H9 (cell line): ENCODE data around the gene GLT1D1. TPM values are rescaled to one million over a fixed set of nuclear protein-coding genes. Genes with fewer than 3 reads are reported as not detected.

Source experiments
- DNase-seq: peaks from one replicate; pipeline ENCODE4 v3.0.0-alpha.2; 2017
- H2AFZ ChIP-seq: one replicate; pipeline ENCODE4 v1.6.1; 2013; ENCODE audit warnings: mild to moderate bottlenecking, low read length, control low read depth, moderate library complexity
- H2AK5ac ChIP-seq: 2 replicates; pipeline ENCODE4 v1.6.1; 2013; ENCODE audit warnings: low read length, control low read depth, mixed read lengths; ENCODE audit not compliant: insufficient read length
- H2BK120ac ChIP-seq: one replicate; pipeline ENCODE4 v1.6.1; 2013; ENCODE audit warnings: low read depth, mild to moderate bottlenecking, low read length, control low read depth, inconsistent platforms; ENCODE audit not compliant: poor library complexity, severe bottlenecking
- H2BK12ac ChIP-seq: 2 replicates; pipeline ENCODE4 v1.6.1; 2013; ENCODE audit warnings: low read length, control low read depth, mixed read lengths, low read depth; ENCODE audit not compliant: insufficient read length
- H2BK15ac ChIP-seq: 2 replicates; pipeline ENCODE4 v1.6.1; 2013; ENCODE audit warnings: low read depth, low read length, control low read depth
- H2BK20ac ChIP-seq: one replicate; pipeline ENCODE4 v1.6.1; 2013; ENCODE audit warnings: low read depth, mild to moderate bottlenecking, low read length, control low read depth, inconsistent platforms; ENCODE audit not compliant: poor library complexity, severe bottlenecking
- H2BK5ac ChIP-seq: 2 replicates; pipeline ENCODE4 v1.6.1; 2013; ENCODE audit warnings: low read length, control low read depth, mixed read lengths; ENCODE audit not compliant: insufficient read length
- H3K14ac ChIP-seq: 2 replicates; pipeline ENCODE4 v1.6.1; 2013; ENCODE audit warnings: low read length, control low read depth; ENCODE audit not compliant: insufficient read depth
- H3K18ac ChIP-seq: 2 replicates; pipeline ENCODE4 v1.6.1; 2013; ENCODE audit warnings: low read depth, mild to moderate bottlenecking, mixed read lengths, low read length, control low read depth; ENCODE audit not compliant: insufficient read length
- H3K23ac ChIP-seq: 2 replicates; pipeline ENCODE4 v1.6.1; 2013; ENCODE audit warnings: low read length, control low read depth, mixed read lengths, low read depth; ENCODE audit not compliant: insufficient read length
- H3K23me2 ChIP-seq: 2 replicates; pipeline ENCODE4 v1.6.1; 2013; ENCODE audit warnings: low read depth, mild to moderate bottlenecking, mixed read lengths, low read length, control low read depth; ENCODE audit not compliant: insufficient read length, poor library complexity, severe bottlenecking
- H3K27ac ChIP-seq: 2 replicates; pipeline ENCODE4 v1.5.1; 2013; ENCODE audit warnings: low read length, control low read depth, mixed read lengths, low read depth; ENCODE audit not compliant: insufficient read length
- H3K27me3 ChIP-seq: 2 replicates; pipeline ENCODE4 v1.6.1; 2013; ENCODE audit warnings: low read length, control low read depth, inconsistent platforms; ENCODE audit not compliant: insufficient read depth
- H3K4ac ChIP-seq: 2 replicates; pipeline ENCODE4 v1.6.1; 2013; ENCODE audit warnings: low read depth, mild to moderate bottlenecking, control low read depth, inconsistent platforms, low read length, moderate library complexity
- H3K4me1 ChIP-seq: 2 replicates; pipeline ENCODE4 v1.6.1; 2013; ENCODE audit warnings: low read length, control low read depth, inconsistent platforms; ENCODE audit not compliant: insufficient read depth
- H3K4me2 ChIP-seq: 2 replicates; pipeline ENCODE4 v1.6.1; 2013; ENCODE audit warnings: low read length, control low read depth, mixed read lengths; ENCODE audit not compliant: insufficient read length, insufficient read depth
- H3K56ac ChIP-seq: 2 replicates; pipeline ENCODE4 v1.6.1; 2013; ENCODE audit warnings: low read depth, mild to moderate bottlenecking, mixed read lengths, low read length, control low read depth; ENCODE audit not compliant: insufficient read length
- H3K79me1 ChIP-seq: 2 replicates; pipeline ENCODE4 v1.6.1; 2013; ENCODE audit warnings: low read depth, mild to moderate bottlenecking, moderate library complexity, low read length, control low read depth, inconsistent platforms; ENCODE audit not compliant: insufficient read depth, poor library complexity, severe bottlenecking
- H3K79me2 ChIP-seq: 2 replicates; pipeline ENCODE4 v1.6.1; 2013; ENCODE audit warnings: low read length, control low read depth, inconsistent platforms; ENCODE audit not compliant: insufficient read depth
- H3K9ac ChIP-seq: 2 replicates; pipeline ENCODE4 v1.6.1; 2013; ENCODE audit warnings: low read length, control low read depth, mixed read lengths; ENCODE audit not compliant: insufficient read length; ENCODE audit errors: extremely low read depth
- H3K9me3 ChIP-seq: one replicate; pipeline ENCODE4 v1.6.1; 2013; ENCODE audit warnings: low read depth, low read length, inconsistent platforms; ENCODE audit not compliant: control insufficient read depth
- H3T11ph ChIP-seq: one replicate; pipeline ENCODE4 v1.6.1; 2013; ENCODE audit warnings: mild to moderate bottlenecking, low read length, control low read depth, inconsistent platforms
- H4K20me1 ChIP-seq: one replicate; pipeline ENCODE4 v1.6.1; 2013; ENCODE audit not compliant: control insufficient read depth, insufficient read length, insufficient read depth
- H4K5ac ChIP-seq: 2 replicates; pipeline ENCODE4 v1.6.1; 2013; ENCODE audit warnings: low read depth, mild to moderate bottlenecking, mixed read lengths, low read length, control low read depth; ENCODE audit not compliant: insufficient read length
- H4K8ac ChIP-seq: replicated peaks from 2 replicates; pipeline ENCODE4 v1.6.1; 2013; ENCODE audit warnings: low read length, control low read depth, mixed read lengths, low read depth; ENCODE audit not compliant: insufficient read length
- H4K91ac ChIP-seq: 2 replicates; pipeline ENCODE4 v1.6.1; 2013; ENCODE audit warnings: low read depth, mild to moderate bottlenecking, moderate library complexity, mixed read lengths, low read length, control low read depth; ENCODE audit not compliant: insufficient read length
- H3K27ac Mint-ChIP-seq, 3 experiments: 2 replicates in 2 of 3; 3 replicates in 1 of 3; pipeline ENCODE4 v1.8.0; 2020 to 2021; ENCODE audit warnings: mixed read lengths in 3 of 3, mild to moderate bottlenecking in 1 of 3, moderate library complexity in 1 of 3
- H3K27me3 Mint-ChIP-seq: 2 replicates; pipeline ENCODE4 v1.8.0; 2021; ENCODE audit warnings: low read depth, mild to moderate bottlenecking, moderate library complexity, mixed read lengths
- H3K36me3 Mint-ChIP-seq, 3 experiments: 2 replicates in 2 of 3; 3 replicates in 1 of 3; pipeline ENCODE4 v1.8.0; 2020 to 2021; ENCODE audit warnings: low read depth in 3 of 3, mixed read lengths in 3 of 3; ENCODE audit not compliant: insufficient read depth in 1 of 3
- H3K4me1 Mint-ChIP-seq, 2 experiments: 2 replicates each; pipeline ENCODE4 v1.8.0; 2020; ENCODE audit warnings: mixed read lengths in 2 of 2
- H3K4me3 Mint-ChIP-seq, 2 experiments: 2 replicates in 1 of 2; 3 replicates in 1 of 2; pipeline ENCODE4 v1.8.0; 2020 to 2021; ENCODE audit warnings: mild to moderate bottlenecking in 2 of 2, mixed read lengths in 2 of 2, moderate library complexity in 1 of 2
- H3K9me3 Mint-ChIP-seq, 2 experiments: 2 replicates in 1 of 2; 3 replicates in 1 of 2; pipeline ENCODE4 v1.8.0; 2020; ENCODE audit warnings: mild to moderate bottlenecking in 2 of 2, mixed read lengths in 2 of 2, moderate library complexity in 1 of 2
- CTCF ChIP-seq: fragments of 200-600 bp; sonication (generic); conservative IDR thresholded peaks from 3 replicates; pipeline ENCODE4 v1.8.0; 2021; ENCODE audit warnings: antibody characterized with exemption, mild to moderate bottlenecking
- WGBS: extraction: QIAGEN DNeasy Blood & Tissue Kit; methylation state at CpG from one replicate; pipeline ENCODE4 v1.1.7; 2013; ENCODE audit warnings: missing lambda C conversion rate, low lambda C conversion rate, mixed read lengths; ENCODE audit not compliant: insufficient read length; ENCODE audit errors: extremely low coverage; 5-methylcytosine and 5-hydroxymethylcytosine counted together
- total RNA-seq: library from RNA; stranded (reverse); gene quantifications from 2 replicates; pipeline ENCODE4 v1.2.1, GENCODE V29; 2021

The GLT1D1 gene
- total RNA-seq, 1 experiment from 2014 or later: 7.0 TPM

GRCh38 chr12:128983371-128983770 is 130.1 kb downstream of the GLT1D1 start:
- H3K27me3 ChIP-seq: no peaks in the 10 kb centered on the region
- no peak overlapping the region for H3K4me2 ChIP-seq
- H3K4ac ChIP-seq: no peak overlapping the region
- no peaks in the 10 kb centered on the region; the same call in 1 of the 2 replicates for H3K4me1 ChIP-seq
- no peak overlapping the region for H3K18ac ChIP-seq
- H2AK5ac ChIP-seq: no peak overlapping the region
- no peak overlapping the region for H3K27ac ChIP-seq
- peak overlapping the region in 2 of 3 experiments; percentile 31 to 68; a peak in 1 of 7 replicates for H3K27ac Mint-ChIP-seq
- H4K8ac ChIP-seq: no peak overlapping the region
- no peak overlapping the region for H4K91ac ChIP-seq
- no peak overlapping the region for H2BK12ac ChIP-seq
- H3K79me1 ChIP-seq: no peaks in the 10 kb centered on the region
- H2BK120ac ChIP-seq: no peak overlapping the region
- no peak overlapping the region for H2BK5ac ChIP-seq
- H4K20me1 ChIP-seq: no peaks in the 10 kb centered on the region
- H3K23ac ChIP-seq: no peak overlapping the region
- H2BK20ac ChIP-seq: no peak overlapping the region
- H3K9ac ChIP-seq: no peak overlapping the region
- H3K27me3 Mint-ChIP-seq: peaks cover 11% of the 10 kb centered on the region
- no peaks in the 10 kb centered on the region for H3K9me3 Mint-ChIP-seq
- no peaks in the 10 kb centered on the region for H3K23me2 ChIP-seq
- H4K5ac ChIP-seq: no peak overlapping the region
- TF ChIP-seq CTCF: no peak
- no peak overlapping the region for H3K14ac ChIP-seq
- H3K56ac ChIP-seq: no peak overlapping the region
- no peak overlapping the region for H3K4me3 Mint-ChIP-seq
- H3K36me3 Mint-ChIP-seq: no peaks in the 10 kb centered on the region
- H3K79me2 ChIP-seq: no peaks in the 10 kb centered on the region
- H2AFZ ChIP-seq: no peak overlapping the region
- H3T11ph ChIP-seq: no peak overlapping the region
- WGBS: no CpG with 5 or more reads among the region's 14 CpGs
- no peak overlapping the region for H2BK15ac ChIP-seq
- H3K4me1 Mint-ChIP-seq: peaks cover 25 to 47% of the 10 kb centered on the region in 2 experiments
- H3K9me3 ChIP-seq: no peaks in the 10 kb centered on the region
- no peak for DNase-seq
